GM19035 (cell line): ENCODE data around the gene ST6GALNAC3.
A peak's percentile ranks its signal among the peaks of the same experiment; 100 is the strongest.
"Not testable (repeated sequence)": the region's sequence is repeated elsewhere in the genome, so short reads cannot be mapped to it uniquely, and the experiment has no call there.

ENCODE experiments used
- ATAC-seq: cut with Tn5 transposase; IDR thresholded peaks from one replicate; pipeline ENCODE4 v1.9.1; 2021; ENCODE audit not compliant: unreplicated experiment

Gene ST6GALNAC3

DNA sequence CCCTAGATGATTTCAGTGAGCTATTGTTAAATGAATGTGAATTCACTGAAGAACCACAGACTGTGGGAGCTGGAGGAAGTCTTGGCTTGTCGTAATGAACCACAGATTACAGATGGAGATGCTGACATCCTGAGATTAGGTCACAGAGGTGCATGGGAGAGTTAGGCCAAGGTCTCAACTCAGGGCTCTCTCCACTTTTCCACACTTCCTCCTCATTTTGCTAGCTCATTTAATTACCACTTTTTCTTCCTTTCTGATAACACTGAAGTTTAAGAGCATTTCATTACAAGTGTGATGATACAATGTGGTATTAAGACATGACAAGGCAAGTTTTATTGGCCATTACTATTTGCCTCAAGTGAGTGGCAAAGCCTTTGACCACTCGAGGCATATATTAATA is 30.8 kb downstream of the ST6GALNAC3 start:
- no peak for ATAC-seq

DNA sequence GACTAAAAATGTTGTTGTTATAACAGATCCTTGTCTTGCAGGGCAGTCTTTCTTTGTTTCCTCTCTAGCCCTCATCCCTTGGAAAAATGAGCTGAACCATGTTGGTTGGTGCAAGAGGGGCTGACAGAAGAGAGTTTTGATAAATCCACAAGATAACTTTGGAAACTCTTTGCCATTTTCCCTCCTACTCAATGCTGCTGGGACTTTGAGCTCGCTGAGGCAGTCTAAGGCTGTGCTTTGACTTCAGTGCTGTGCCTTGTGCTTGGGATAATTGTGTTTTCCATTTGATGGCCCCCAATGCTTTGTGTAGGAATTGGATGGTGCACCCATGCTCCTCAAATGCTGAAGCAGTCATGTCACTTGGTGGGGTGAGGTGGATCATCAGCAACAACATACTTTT is 31.7 kb downstream of the ST6GALNAC3 start:
- no peak for ATAC-seq

DNA sequence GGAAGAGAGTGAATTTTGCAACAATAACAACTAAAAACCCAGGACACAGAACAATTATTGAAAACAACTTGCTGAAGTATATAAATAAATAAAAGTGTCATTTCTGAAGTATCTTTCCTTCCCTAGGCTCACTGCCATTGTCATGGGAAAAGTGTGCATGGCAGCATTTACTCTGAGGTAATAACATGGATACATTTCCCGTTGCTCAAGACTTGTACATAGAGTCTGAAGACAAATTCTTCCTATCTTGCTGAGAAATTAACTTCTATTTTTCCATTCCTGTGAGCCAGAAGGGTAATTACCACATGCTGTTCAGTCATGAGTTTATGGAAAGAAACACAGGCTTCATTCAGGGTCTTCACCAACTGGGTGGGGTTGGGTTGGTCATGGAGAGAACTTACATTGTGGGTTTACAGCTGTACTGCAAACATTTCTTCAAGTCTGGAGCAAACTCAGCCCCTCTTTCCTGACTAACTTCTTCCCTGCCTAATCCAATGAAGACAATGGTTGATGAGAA is 32.2 kb downstream of the ST6GALNAC3 start:
- ATAC-seq = no peak

DNA sequence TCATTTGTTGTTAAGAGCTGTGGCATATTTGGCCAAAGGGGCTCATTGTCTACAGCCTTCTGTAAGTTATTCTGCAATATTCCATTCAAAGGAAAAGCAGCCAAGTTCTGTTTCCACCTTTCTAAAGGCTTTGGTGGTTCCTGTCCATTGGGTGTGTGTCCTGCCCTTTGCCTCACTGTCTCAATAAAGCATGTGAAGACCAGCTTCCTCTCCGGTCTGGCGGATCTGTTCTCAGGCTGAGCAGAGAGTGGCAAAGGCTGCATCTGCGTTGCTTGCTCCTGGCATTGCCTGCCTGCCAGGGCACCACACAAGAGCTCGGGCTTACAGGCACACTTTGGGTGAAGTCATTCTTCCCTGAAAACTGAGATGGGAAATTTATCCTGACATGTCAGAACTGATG is 34.9 kb downstream of the ST6GALNAC3 start:
- no peak for ATAC-seq

DNA sequence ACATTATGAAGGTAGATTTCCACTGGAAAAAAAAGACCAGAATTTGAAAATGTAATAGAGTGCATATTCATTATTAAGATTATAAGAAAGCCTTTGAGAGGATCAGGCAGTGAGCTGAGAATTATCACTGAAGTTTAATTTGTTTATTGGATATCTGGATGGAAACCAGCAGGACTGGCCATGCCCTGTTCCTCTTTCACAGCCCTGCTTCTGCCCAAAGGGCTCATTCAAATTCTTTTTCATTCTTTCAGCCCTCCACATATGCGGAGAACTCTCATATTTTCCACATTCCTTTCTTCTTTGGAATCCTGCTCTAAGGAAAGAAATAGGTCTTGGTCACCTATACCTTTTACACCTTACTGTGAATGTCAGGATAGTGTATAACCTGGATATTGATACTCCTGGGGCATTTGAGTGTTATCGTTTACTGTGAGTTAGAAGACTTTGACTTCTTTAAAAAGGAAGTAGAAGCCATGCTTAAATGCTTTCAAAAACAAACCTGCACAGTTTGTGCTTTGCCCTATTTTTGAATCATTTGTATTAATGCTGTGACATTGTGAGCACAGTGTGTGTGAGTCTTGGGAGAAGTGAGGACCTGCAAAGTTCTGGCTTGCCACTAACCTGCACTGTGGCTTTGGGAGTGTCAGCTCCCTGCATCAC is 35.5 kb downstream of the ST6GALNAC3 start:
- no peak for ATAC-seq

DNA sequence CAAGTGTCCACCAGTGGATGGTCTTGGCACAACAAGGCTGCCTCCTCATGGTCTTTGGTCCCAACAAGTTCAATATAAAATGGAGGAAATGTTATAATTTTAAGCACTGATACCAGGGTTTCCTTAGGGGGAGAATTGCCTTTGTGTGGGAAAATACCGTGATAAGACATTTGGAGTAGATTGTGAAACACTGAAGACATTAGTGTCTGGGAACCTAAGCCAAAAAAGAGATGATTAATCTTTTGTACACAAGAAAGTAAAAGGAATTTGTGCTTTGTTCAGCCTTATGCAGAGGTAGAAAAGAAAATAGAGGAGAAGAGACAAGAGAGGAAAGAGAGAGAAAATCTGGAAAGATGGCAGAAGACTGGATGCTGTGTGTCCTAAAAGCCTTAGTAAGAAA is 36.1 kb downstream of the ST6GALNAC3 start:
- no peak for ATAC-seq

DNA sequence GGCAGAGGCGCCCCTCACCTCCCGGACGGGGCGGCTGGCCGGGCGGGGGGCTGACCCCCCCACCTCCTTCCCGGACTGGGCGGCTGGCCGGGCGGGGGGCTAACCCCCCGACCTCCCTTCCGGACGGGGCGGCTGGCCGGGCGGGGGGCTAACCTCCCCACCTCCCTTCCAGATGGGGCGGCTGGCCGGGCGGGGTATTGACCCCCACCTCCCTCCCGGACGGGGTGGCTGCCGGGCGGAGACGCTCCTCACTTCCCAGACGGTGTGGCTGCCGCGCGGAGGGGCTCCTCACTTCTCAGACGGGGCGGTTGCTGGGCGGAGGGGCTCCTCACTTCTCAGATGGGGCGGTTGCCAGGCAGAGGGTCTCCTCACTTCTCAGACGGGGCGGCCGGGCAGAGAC is 37.8 kb downstream of the ST6GALNAC3 start:
- ATAC-seq = not testable (repeated sequence)

DNA sequence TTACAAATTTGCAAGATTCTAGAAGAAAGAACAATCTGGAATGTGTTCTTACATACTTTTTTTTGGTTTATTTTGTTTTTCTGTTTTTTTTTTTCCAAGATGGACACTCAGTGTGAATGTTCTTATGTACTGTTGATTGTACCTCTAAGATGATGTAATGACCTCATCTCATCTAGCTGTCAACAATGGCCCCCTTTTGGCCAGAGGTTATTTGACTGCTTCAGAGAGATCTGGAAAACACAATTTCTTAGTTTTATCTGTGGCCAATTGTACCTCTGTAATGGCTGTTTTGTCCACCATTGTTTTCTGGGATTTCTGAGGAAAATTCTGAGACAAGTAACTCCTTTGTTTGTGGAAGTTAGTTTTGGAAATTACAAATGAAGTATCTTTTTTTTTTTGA is 38.9 kb downstream of the ST6GALNAC3 start:
- no peak for ATAC-seq

DNA sequence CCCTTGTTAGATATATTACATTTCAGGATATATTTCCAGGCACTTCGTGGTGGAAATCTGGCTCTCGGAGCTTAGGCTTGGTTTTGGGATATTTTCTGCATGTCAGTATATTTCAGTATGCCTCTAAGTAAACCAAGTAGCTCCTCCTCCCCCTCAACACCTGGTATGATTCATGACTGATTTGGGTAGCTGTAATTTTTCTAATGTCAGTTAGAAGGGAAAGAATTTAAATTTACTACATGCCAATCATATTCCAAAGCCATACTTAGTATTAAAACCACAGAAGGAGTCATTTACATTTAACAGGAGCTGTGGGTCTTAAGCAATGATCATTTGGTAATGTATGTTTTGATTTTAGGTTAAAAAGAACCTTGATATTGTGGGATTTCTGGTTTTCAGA is 40.6 kb downstream of the ST6GALNAC3 start:
- ATAC-seq = no peak

DNA sequence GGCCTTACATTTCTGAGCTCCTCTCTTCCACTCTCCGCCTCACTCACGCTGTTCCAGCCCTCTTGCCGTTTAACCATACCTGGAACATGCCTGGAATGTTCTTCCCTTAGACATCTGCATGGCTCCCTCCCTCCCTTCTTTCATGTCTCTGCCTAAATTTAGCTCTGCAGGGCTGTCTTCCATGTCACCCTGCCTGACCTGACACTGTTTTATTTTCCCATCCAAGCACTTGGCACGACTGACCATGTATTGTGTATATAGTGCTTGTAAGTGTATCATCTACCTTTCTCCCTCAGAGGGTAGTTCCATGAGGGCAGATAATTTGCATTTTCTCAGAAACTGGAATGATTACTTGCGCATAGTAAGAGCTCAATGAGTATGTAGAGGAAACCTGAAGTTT is 47.3 kb downstream of the ST6GALNAC3 start:
- no peak for ATAC-seq

DNA sequence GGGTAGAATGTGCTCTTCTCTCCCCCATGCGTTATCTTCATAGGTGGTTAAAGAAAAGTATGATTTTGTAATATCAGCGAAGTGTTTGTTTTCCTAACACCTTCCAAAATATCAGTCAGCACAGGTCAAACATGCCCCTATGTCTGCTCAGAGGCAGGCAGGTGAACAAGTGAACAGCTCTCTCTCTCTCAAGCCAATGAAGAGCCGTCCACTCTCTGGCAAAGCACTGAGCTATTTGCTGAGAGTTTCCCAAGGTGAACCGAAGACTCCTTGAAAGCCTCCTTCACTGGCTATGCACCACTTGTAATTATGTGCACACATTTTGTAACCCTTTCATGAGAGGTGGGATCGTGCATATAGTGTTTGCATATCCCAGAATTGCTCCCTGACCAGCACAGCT is 47.7 kb downstream of the ST6GALNAC3 start:
- no peak for ATAC-seq

DNA sequence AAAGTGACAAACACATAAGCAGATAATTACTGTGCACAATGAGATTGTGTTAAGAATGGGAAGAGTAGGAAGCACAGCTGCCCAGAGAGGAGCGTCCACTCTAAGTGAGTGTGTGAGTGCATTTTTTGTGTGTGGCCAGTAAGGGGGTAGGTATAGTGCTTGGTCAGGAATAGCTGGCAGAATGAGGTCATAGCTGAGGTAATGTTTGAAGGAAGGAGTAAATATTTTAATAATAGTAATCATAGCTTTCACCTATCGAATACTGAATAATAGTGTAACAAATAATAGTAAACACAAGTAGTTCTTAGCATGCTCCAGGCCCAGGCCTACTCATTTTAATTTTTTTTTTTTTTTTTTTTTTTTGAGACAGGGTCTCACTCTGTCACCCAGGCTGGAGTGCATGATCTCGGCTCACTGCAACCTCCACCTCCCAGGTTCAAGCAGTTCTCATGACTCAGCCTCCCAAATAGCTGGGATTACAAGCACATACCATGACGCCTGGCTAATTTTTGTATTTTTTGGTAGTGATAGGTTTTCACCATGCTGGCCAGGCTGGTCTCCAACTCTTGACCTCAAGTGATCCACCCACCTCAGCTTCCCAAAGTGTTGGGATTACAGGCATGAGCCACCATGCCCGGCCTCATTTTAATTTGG is 49.0 kb downstream of the ST6GALNAC3 start:
- not testable (repeated sequence) for ATAC-seq

DNA sequence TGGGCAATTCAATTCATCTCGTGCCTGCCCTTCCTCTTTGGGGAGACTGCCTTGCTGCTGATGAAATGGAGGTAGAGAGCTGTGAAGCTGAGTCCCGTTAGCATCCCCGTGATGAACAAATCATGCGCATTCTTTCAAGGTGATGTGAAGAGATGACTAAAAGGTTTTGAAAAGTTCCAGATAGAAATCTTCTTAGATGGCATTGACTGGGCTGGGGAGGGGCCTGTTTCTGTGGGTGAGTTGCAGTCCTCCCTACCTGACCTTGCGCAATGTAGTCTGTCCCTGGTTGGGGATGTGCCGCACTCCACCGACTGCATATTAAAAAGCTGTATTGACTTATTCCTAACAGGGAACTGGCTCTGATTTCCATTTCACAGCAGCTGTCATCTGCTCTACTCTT is 49.6 kb downstream of the ST6GALNAC3 start:
- ATAC-seq = no peak

DNA sequence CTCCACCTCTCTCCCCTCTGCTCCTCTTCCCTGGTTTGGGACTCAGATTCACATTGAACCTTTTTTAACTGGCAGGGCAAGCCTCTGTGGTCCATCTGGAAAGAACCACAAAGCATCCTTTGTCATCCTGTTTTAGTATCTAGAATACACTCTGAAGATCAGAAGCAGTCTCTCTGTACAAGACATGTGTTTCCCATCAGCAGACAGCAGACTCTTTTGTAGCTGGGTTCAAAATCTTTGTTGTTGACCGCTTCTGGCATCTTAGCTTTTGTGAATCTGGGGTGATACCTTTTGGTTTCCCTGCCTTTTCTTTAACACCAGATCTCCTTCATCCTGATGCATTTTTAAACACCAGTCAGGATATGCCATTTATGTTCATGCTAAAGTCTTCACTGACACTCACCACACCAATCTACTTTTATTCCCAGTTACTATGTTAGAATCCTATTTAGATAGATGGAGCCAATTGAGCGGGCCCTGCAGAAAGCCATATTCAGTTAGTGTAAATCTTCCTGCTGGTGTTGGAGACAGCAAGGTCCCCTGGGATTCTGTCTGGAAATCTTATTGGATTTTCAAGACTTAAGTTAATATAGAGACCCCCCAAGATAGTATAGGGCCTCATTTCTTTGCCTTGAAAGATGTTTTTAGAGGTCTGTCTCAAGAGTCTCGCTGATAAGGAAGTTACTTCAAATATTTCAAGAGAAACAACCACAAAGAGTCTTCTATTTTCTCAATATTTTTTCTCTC is 51.1 kb downstream of the ST6GALNAC3 start:
- no peak for ATAC-seq

DNA sequence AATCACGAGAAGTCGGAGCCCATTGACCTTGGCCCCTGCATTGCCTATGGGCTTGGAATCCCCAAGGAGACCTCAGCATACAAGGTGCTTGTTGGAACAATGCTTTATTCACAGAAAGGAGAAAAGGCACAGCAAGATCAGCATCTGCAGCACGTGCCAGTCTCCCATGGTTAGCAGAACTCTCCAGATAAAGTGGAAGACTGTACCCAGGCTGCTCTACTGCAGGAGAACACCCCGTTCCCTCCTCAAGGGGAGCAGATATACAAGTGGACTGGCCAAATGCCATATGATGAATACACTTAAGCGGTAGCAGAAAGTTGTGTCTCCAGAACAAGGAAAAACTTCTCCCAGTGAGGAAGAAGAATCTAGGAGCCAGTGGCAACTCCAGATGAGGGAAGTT is 53.5 kb downstream of the ST6GALNAC3 start:
- no peak for ATAC-seq

DNA sequence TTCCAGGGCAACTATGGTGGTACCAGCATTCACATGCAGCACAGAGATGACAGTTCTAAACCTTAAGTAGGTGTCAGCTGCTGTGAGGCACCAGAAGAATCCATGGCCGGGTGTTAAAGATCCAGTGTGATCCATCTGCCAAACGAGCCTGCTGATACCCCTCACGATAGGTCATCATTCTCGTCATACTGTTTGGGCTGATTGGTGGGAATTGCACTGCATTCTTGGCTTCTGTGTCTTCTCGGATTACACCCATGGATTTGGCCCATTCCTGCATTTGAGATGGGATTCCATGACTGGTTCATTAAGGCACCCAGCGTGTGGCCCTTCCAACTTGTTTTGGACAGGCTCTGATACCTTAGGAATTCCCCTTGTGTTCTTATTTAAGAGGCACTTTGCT is 55.2 kb downstream of the ST6GALNAC3 start:
- no peak for ATAC-seq

DNA sequence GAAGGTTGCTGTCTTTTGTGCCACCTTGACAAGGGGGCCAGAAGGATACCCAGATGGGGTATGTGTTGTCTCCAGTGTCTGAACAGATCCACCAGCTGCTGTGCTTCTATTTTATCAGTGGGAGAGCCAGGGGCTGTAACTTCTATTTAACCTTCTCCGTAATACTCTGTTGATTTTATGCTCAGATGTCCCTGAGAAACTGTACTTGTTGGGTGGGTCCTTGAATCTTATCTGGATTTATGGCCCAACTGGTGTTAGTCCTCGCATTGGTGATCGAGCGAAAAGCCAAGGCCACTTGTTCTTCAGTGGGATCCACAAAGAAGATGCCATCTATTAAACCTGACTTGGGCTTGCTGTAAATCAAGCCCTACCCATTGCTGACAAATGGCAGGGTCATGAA is 56.4 kb downstream of the ST6GALNAC3 start:
- no peak for ATAC-seq

DNA sequence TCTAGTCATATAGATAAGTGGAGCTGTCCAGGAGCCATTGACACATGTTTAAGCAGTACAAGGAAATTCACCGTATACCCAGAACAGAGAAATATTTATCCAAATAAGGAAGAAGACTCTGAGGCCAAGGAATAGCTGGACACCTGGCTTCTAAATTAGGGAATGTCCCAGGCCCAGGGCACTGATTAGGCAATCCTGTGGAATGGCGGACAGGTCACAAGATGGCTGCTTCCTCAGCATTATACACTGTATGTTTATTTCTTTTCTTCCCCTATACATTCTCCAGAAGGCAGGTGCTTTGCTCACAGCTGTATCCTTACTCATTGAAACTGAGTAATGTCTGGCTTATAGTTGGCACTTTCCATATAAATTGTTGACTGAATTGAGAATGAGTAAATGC is 59.4 kb downstream of the ST6GALNAC3 start:
- ATAC-seq = no peak

DNA sequence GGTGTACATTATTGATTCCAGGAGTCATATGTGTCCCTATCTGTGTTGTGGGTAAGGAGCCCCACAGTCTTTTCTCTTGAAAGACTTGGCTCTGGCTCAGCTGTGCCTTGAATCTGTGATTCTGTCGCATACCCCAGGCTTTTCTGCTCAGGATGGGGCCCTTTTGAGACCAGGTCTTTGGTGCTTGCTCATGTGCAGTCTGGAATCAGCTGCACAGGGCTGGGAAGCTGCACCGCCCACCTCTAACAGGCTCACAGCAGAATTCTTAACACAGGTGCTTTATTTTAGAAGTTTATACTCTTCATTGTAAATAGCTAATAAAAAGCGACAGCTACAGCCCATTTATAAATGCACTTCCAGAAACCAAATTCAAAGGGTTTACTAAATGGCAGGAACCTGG is 61.3 kb downstream of the ST6GALNAC3 start:
- ATAC-seq = no peak

DNA sequence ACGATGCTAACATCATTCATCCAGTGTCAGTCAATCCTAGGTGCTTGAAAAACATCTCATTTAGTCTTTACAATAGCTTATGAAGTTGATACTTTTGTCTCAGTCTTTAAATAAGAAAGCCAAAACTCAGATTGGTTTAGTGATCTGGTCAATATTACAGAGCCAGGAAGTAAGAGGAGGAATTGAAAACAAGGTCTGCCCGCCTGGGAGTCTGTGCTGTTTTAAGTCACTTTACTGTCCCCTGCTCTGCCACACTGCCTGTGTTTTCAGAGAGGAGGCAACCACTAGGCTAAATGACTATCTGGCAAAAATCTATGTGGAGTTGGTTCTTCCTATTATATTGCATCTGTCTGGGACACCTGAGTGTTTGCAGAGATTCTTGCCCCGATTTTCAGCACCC is 62.3 kb downstream of the ST6GALNAC3 start:
- peak; percentile 67 for ATAC-seq

DNA sequence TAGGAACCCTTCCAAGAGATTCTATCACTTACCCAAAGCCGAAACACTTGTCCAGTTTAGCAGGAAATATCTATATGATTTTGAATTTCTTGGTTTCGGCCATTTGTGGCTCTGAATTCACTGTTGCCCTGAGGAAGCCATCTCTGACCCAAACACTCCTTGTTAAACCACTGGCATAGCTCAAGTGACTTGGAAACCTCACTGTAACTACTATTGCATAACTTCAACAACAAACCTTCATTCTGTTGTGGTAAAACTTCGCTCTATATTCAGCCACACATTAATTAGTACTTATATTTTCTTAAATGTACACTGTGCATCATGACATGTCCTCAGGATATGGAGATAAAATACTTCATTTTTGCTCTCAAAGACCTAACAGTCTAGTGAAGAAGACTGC is 63.2 kb downstream of the ST6GALNAC3 start:
- no peak for ATAC-seq

DNA sequence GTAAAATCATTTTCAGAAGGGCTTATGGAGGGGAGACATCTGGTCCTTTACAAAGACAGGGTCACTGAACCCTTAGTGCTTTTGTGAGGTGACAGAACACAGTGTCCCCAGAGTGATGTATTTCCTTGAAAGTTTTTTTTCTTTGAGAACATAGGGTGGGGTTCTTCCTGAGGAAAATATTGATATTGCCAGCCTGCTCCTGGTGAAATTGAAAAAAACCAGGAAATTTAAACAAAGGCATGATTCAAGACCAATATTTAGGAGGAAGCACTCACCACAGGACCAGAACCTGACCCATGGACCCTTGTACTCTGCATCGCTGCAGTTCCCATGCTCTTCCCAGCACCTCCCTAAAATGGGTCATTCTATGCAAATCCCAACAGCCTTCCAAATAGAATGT is 63.7 kb downstream of the ST6GALNAC3 start:
- ATAC-seq = no peak
